ENCODE results near the gene SDF2L1.
"Not testable (repeated sequence)": the region's sequence is repeated elsewhere in the genome, so short reads cannot be mapped to it uniquely, and the experiment has no call there.

The SDF2L1 gene

DNA sequence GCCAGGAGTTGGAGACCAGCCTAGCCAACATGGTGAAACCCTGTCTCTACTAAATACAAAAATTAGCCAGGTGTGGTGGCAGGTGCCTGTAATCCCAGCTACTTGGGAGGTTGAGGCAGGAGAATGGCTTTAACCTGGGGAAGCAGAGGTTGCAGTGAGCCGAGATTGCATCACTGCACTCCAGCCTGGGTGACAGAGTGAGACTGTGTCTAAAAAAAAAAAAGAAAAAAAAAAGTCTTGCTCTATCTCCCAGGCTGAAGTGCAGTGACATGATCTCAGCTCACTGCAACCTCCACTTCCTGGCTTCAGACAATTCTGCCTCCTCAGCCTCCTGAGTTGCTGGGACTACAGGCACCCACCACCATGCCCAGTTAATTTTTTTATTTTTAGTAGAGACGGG is 4.7 kb upstream of the SDF2L1 start:
- not testable (repeated sequence) for DNase-seq

DNA sequence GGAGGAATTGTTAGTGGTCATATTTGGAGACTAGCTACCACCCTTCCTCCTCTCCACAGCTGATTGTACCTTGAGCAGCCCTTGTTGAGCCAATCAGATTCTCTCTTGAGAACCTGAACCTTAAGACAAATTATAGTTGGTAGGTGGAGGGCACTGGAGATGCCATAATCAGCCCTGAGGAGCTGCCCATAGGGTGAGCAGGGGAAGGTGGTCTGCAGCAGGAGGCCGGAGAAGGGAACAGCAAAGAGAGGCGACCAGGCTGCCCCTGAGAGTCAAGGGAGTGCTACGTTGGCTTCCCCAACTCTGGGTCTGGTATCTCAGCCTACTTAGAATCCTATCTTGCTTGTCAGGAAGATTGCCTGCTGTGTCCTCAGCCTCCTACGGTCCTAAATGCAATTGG is 2.7 kb upstream of the SDF2L1 start:
- DNase-seq = no peak

DNA sequence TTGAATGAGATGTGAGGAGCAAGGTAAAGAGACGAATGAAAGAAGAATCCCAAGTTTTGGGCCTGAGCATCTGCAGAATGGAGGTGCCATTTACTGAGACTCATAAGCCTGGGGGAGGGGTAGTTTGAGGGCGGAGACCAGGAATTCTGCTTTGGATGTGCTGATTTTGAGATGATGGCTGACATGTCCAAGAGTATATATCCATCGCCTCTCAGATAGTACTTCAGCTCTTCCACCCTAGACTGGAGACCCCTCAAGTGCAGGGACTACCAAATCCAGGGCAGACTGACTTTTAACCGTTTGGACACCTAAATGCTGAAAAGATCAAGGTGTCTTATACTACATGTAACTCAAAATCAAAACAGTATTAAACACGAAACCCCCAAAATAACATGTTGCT is 1.3 kb upstream of the SDF2L1 start:
- DNase-seq = no peak

DNA sequence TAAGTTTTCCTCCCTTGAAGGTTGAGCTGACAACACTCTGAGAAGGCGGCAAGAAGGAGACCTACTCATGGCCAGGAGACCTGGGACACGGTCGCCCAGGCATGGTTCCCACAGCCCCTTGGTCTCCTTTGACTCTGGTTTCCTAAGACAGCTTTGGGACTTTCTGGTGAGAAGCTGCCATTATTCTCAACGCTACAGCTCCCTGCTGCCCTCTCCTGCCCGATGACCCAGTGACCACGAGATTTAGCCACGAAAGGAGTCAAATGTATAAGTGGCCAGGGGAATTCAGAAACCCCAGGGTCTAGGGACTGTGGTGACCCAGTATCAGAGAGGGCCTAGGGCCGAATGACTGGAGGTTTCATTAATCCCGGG is 699 bp upstream of the SDF2L1 start:
- DNase-seq = peak; percentile 48

DNA sequence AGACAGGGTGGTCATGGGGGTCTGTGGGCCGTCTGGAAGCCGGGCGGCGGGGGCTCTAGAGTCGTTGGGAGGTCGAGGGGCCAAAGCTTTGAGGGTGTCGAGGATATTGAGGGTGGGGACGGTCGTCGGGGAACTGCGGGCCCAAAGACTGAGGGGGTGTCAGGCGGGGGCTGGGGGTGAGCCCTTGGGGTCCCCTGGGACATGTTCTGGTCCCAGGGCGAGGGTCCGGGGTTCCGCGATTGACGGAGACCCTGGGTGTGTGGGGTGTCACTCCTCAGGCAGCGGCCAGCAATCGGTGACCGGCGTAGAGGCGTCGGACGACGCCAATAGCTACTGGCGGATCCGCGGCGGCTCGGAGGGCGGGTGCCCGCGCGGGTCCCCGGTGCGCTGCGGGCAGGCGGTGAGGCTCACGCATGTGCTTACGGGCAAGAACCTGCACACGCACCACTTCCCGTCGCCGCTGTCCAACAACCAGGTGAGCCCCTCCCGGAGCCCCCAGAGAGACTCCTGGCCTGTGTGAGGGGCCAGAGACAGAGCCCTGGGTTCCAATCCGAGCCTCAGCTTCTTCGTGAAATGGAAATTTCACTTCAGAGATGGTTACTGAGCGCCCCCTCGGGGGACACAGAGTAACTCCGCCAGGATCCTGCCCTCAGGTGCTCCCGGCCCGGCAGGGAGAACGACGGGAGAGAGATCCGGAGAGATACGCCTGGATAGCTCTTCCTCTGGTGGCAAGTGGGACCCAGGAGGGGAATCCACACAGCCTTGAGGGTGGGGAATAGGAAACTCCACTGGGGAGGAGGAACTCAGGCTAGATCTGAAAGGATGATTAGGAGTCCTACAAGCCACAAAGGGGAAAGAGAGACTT is 714 bp downstream of the SDF2L1 start:
- DNase-seq = peak; percentile 11

DNA sequence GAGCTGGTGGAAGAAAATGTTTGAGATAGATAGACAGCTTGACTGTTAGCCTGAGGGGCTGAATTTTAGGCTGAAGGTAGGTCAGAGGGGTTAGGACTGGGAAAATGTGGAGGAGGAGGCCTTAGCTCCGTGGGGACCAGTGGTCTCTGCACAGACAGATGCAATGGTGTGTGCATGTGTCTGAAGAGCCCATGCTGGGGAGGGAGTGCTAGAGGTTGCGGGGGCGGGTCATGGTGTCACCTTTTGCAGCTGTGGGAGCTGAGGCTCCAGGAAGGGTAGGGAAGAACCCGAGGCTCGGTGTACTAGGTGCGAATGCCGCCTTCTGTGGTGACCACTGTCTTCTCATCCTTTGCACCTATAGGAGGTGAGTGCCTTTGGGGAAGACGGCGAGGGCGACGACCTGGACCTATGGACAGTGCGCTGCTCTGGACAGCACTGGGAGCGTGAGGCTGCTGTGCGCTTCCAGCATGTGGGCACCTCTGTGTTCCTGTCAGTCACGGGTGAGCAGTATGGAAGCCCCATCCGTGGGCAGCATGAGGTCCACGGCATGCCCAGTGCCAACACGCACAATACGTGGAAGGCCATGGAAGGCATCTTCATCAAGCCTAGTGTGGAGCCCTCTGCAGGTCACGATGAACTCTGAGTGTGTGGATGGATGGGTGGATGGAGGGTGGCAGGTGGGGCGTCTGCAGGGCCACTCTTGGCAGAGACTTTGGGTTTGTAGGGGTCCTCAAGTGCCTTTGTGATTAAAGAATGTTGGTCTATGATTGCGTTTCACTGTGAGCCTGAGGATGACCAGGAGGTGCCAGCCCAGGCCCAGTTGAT is 1.6 kb downstream of the SDF2L1 start:
- no peak for DNase-seq

DNA sequence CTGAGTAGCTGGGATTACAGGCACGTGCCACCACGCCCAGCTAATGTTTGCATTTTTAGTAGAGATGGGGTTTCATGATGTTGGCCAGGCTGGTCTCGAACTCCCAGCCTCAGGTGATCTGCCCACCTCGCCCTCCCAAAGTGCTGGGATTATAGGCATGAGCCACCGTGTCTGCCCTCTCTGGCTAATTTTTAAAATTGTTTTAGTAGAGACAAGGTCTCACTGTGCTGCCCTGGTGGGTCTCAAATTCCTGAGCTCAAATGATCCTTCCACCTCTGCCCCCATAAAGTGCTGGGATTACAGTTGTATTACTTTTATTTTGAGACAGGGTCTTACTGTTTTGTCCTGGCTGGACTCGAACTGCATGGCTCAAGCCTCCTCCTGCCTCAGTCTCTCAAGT is 3.4 kb downstream of the SDF2L1 start:
- DNase-seq = not testable (repeated sequence)

DNA sequence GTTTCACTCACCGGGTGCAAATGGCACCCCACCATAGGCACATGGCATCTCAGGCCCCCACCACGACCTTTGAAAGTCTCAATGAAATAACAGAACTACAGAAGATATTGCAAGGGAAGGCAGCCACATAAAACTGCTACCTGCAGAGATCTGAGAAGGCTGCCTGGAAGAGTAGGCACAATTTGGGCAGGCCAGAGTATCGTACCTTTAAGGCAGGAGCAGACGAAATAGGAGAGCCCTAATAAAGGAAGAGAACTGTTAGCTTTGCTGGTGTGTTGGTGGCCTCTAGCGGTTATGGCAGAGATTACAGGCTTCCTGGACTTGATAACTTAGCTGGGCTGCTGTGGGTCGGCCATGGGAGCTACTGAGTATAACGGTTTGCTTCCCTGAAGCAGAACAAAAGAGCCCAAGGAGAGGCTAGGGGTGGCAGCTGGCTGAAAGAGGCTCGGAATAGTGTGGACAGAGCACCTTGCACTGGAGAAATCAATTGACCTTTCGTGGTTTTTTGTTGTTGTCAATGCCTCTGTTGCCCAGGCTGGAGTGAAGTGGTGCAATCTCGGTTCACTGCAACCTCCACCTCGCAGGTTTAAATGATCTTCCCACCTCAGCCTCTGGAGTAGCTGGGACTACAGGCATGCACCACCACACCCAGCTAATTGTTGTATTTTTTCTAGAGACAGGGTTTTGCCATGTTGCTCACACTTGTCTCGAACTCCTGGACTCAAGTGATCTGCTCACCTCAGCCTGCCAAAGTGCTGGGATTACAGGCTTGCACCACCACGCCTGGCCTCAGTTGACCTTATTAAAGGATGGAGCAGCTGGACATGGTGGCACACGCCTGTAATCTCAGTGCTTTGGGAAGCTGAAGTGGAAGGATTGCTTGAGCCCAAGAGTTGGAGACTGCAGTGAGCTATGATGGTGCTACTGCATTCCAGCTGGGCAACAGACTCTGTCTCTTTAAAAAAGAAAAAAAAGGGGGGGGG is 4.8 kb downstream of the SDF2L1 start:
- DNase-seq = peak; percentile 78

DNA sequence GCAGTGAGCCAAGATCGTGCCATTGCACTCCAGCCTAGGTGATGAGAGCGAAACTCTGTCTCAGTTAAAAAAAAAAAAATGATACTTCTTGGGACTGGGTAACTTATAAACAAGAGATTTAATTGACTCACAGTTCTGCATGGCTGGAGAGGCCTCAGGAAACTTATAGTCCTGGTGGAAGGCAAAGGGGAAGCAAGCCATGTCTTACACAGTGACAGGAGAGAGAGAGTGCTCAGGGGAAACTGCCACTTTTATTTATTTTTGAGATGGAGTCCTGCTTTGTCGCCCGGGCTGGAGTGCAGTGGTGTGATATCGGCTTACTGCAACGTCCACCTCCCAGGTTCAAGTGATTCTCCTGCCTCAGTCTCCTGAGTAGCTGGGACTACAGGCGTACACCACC is 8.2 kb downstream of the SDF2L1 start:
- DNase-seq = no peak

DNA sequence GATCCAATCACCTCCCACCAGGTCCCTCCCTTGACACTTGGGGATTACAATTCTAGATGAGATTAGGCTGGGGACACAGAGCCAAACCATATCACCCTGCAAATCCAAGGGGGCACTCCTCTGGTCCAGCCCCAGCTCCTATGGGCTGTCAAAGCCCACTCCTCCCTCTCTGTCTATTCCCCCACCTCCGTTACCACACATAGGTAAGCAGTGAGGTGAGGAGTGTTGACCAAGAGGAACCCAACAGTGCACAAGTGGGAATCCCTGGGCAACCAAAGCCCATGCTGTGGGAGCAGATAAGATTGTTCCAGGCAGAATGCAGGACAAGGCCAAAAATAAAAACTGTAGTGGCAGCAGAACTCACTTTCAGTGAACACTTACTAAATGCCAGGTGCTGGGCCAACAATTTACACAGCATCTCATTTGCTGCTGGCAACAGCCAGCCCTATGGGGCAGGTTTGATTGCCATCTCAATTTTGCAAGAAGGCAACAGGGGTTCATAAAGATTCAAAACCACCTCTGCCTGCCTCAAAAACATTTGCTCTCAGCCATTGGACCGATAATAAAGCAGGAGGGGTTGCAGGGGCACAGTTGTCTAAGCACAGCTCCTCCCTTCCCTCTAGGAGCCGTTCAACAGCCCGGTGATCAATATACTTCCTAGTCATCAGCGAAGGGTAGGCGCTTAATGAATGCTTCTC is 8.9 kb downstream of the SDF2L1 start:
- DNase-seq = no peak

DNA sequence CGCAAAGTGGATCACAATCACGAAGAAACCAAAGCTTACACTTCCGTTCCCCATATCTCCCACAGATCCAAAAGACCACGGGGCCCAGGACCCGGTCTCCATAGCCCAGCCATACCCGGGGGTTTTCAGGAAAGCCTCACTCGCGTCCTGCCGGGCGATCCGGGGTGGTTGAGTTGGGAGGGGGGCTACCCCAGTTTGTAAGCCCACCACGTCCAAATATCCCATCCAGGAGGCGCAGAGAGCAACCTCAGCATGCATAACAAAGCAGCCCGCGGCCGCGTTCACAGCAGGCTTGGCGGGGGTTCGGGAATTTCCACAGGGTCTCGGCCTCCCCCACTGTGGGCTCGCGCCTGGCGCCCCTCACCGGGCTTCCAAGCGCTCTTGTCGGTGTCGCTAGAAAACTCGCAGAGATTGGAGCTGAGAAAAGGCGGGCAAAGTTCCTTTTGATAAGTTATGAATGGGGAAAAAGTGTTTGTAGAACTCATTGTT is 9.5 kb downstream of the SDF2L1 start:
- no peak for DNase-seq

DNA sequence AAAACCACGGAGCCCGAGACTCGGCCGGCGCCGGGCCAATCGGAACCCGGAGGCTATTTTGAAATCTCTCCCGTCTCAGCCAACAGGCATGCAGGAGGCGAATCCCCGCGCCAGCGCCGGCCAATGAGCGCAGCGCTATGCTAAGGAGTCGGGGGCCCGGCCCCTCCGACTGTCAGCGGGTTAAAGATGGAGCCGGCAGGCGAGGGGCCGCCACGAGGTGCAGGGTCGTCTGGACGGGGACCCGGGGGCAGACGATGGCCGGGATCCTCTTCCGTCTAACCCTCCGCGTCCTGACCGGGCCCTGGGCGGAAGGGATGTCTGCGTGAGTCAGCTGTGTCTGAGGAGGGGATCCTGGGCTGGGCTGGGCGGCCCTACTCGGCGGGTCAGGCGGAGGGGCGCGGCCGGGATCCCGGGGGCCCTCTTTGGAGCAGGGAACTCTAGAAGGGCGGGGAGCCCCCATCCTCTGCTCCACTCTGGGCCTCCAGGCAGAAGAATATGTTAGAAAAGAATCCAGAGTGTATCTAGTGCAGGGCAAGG is 10.0 kb downstream of the SDF2L1 start:
- DNase-seq = peak; percentile 75

DNA sequence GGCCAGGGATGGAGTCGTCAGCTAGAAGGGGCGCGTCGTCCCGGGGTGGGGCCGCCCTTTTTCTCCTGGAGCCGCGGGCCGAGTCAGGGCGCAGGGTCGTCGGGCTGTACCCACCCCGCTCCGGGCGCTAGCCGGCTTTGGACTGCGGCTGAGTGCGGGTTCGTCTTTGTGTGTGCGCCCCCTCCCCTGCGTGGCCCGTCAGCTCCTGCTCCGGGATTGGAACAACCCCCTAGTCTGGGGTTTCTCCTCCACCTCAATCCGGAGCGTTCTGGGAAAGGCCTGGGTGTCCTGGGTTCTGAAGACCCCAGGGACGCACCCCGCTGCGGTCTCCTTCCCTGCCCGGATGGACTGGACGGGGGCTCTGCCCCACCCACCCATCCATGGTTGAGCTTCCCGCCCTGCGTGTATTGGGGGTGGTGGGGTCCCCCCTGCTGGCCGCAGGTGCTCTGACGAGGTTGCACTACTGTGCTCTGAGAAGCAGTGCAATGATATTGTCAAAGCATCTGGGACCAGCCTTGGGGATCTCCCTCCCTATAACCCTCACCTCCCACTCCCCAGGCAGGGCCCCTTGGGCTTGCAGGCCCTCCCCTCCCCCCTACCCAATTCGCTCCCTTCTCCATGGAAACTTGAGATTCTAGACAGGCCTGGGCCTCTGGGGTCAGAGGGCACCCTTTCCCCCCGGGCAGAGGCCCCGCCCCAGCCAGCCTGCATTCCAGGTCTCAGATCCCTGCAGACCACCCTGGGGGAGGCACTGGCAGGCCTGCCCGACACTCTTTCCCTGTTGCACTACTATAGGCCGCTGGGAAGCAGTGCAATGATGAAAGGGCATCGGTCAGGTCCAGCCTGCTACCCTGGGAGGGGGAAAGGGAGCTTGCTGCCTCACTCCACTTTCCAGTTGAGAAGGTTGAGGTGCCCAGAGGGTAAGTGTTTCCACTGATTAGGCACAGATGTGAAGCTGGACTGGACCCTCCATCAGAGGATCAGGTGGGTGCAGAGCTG is 10.7 kb downstream of the SDF2L1 start:
- no peak for DNase-seq

DNA sequence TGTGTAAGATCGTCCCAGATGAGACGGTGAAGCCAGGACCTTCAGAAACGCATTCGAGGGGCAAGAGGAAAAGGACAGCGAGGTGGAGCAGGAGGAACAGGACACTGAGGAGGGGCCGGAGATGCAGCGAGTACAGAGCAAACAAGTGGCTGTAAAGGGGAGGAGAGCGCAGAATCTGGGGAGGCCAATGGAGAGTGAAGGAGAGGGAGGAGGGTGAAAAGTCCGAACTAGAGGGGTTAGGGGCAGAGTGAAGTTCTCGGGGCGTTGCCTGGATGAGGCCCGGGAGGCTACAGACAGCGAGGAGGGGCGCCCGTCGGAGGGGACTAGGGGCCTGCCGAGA is 14.9 kb downstream of the SDF2L1 start:
- DNase-seq = no peak

DNA sequence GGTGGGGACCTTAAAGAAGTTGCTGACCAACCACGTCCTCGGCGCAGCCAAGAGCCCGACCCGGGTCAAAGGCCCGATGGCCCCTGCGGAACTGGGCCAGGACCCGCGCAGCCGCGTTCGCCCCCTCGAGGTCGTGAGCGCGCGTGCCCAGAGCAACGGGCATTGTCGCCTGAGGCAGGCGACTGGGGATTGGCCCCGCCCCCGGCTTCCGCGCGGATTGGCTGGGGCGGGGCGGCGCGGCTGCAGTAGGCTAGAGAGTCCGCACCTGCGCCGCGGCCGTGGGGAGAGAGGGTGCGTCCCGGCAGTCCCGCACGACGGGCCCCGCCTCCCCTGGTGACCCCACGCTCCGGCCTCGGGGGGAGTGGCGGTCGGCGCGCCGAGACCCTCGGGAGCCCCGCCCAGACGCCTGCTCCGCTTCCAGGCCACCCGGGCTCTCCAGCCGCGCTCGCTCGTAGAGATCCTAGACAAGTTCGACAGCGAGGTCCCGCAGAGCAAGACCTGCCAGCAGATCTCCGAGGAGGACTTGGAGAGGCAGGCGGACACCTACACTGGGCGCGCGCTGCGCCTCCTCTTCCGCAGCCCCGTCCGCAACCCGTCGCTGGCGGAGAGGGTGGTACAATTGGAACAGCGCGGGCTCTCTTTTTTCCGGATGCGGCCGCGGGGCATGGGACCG is 15.4 kb downstream of the SDF2L1 start:
- no peak for DNase-seq

DNA sequence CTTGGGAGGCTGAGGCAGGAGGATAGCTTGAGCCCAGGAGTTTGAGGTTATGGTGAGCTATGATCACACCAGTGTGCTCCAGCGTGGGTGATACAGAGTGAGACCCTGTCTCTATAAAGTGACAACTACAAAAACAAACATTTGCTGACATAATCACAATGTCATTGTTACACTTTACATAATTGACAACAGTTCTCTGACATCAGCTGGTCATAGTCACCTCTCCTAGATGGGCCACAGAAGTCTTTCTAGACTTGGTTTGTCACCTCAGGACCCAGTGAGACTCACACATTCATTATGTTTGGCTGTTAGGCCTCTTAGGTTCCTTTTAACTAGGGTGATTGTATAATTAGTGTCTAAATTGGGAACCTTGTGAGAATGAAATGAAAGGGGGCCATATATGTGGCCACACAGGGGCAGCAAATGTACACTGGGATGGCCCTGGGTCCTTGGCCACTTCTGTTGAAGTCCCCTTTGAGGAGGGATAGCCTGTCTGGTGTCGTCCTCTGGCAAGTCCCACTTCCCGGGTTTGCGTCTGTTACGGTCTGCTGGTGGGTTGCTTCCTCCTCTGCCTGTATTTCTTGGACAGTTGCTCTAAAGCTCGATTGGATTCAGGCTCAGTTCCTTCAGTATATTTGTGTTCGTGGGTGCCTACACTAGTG is 17.9 kb downstream of the SDF2L1 start:
- DNase-seq = no peak

DNA sequence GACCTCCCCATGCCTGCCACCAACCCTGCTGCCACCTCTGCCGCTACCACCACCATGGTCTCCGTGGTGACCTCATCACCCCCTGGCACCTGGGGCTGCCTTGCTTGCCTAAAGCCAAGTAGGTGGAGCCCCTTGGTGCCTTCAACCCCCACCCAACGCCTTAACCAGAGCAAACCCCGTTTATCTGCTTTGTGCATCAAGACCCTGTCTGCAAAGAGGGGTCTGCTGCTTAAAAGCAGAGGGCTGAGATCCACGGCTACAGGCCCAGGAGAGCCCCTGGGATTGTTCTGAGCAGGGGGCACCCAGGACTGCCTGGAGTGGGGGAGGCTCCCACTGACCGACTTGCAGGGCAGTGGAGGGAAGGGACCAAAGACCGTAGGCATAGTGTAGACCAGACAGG is 18.8 kb downstream of the SDF2L1 start:
- DNase-seq = no peak

DNA sequence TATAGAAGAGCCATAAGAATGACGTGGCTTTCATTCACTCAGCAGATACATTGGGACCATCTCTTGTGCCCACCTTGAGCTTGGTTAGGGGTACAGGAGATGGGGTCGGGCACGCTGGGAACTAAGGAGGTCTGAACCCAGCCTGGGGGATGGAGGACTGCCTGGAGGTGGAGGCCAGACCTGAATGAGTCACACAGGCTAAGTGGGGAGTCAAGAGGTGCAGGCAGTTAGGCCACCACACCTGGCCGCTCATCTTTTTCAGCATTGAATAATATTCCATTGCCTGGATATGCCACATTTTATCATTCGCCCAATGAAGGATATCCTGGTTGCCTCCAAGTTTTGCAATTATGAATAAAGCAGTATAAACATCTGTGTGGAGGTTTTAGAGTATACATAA is 19.9 kb downstream of the SDF2L1 start:
- no peak for DNase-seq

DNA sequence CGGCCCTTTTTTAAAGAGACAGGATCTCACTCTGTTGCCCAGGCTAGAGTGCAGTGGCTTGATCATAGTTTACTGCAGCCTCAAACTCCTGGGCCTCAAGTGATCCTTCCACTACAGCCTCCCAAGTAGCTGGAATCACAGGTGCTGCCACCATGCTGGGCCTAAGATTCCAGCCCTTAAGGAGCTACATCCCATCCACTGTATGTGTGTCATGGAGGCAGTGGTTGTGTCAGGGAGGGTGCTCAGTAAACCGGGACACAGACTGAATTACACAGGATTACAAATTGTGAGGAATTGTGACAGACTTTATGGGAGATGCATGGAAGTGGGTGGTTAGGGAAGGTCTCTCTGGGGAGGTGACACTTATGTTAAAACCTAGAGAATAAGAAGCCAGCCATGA is 21.6 kb downstream of the SDF2L1 start:
- no peak for DNase-seq
